AG09309 (cell line): ENCODE data around the gene ZNF687.

Source experiments
- DNase-seq: peaks from one replicate; pipeline ENCODE4 v3.0.0-alpha.2; 2010; ENCODE audit warnings: low read depth
- H3K4me3 ChIP-seq: 2 replicates; pipeline ENCODE4 v1.5.1; 2011; ENCODE audit warnings: mild to moderate bottlenecking, low read depth, low read length, moderate library complexity; ENCODE audit not compliant: control insufficient read depth
- CTCF ChIP-seq: IDR thresholded peaks from 2 replicates; pipeline ENCODE4 v1.5.1; 2011; ENCODE audit warnings: mild to moderate bottlenecking, low read depth, low read length, inconsistent platforms; ENCODE audit not compliant: insufficient read depth, control insufficient read depth; ENCODE audit errors: missing control alignments

Gene ZNF687

GRCh38 chr1:151282883-151283725 is 1.0 kb downstream of the ZNF687 start:
- no peak for TF ChIP-seq CTCF
- H3K4me3 ChIP-seq, result peak overlapping the region; percentile 90
- no peak for DNase-seq

DNA sequence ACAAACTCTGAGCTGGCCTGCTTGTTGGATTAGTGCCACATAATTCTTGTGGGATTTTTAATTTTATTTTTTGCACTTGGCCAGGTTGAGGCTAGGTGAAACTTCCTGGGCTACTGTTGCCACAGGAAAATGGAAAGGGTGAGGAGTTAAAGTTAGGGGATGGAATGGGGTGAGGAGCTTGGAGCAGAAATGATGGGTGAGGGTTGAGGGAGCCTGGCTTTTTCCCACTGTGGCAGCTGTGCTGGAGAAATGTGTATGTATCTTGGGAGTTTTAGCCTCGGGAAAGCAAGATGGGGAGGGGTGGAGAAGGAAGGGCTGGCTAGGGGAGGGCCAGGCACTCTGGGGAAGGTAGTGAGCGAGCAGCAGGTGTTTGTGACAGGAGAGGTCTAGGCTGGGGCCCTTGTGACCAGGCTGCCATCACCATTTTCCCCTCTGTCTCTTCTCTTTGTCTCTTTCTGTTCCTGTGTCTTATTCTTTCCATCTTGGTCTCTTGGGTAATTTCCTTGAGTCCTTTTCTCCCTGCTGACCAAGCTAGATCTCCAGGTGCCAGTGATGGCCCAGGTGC is 2.0 kb downstream of the ZNF687 start:
- H3K4me3 ChIP-seq, result no peak overlapping the region
- TF ChIP-seq CTCF, result no peak
- no peak for DNase-seq

GRCh38 chr1:151286619-151287340 is 4.7 kb downstream of the ZNF687 start:
- TF ChIP-seq CTCF, result no peak
- no peak overlapping the region for H3K4me3 ChIP-seq
- DNase-seq, result no peak

DNA sequence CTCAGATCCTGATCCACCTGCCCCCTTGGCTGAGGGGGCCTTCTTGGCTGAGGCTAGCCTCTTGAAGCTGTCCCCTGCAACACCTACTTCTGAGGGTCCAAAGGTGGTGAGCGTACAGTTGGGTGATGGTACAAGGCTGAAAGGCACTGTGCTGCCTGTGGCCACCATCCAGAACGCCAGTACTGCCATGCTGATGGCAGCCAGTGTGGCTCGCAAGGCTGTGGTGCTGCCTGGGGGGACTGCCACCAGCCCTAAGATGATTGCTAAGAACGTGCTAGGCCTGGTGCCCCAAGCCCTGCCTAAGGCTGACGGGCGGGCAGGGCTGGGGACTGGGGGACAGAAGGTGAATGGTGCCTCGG is 5.2 kb downstream of the ZNF687 start:
- H3K4me3 ChIP-seq, result no peak overlapping the region
- no peak for DNase-seq
- TF ChIP-seq CTCF, result no peak

DNA sequence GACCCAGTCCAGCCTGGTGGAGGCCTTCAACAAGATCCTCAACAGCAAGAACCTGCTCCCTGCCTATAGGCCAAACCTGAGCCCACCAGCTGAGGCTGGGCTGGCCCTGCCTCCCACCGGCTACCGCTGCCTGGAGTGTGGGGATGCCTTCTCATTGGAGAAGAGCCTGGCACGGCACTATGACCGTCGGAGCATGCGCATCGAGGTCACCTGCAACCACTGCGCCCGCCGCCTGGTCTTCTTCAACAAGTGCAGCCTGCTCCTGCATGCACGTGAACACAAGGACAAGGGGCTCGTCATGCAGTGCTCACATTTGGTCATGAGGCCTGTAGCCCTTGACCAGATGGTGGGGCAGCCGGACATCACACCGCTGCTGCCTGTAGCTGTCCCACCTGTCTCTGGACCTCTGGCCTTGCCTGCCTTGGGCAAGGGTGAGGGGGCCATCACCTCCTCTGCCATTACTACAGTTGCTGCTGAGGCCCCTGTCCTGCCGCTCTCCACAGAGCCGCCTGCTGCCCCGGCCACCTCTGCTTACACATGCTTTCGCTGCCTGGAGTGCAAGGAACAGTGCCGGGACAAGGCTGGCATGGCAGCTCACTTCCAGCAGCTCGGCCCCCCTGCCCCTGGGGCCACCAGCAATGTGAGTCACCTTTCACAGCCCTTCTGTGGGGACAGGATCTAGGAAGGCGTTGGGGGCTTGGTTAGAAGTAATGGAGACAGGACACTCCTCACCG is 5.8 kb downstream of the ZNF687 start:
- H3K4me3 ChIP-seq, result no peak overlapping the region
- TF ChIP-seq CTCF, result no peak
- no peak for DNase-seq

GRCh38 chr1:151288502-151288901 is 6.4 kb downstream of the ZNF687 start:
- no peak for TF ChIP-seq CTCF
- DNase-seq, result no peak
- H3K4me3 ChIP-seq, result no peak overlapping the region
